Endodermal cell (in vitro differentiated cells): ENCODE data around the gene LSM3. TPM values are rescaled to one million over a fixed set of nuclear protein-coding genes. Genes with fewer than 3 reads are reported as not detected.

Source experiments
- DNase-seq: peaks from one replicate; pipeline ENCODE4 v3.0.0-alpha.2; 2017
- H3K27ac ChIP-seq: 2 replicates; pipeline ENCODE4 v1.5.1; 2013; ENCODE audit warnings: mild to moderate bottlenecking, low read depth, low read length, moderate library complexity
- H3K27me3 ChIP-seq: 2 replicates; pipeline ENCODE4 v1.6.1; 2013; ENCODE audit warnings: mild to moderate bottlenecking, low read length, moderate library complexity; ENCODE audit not compliant: insufficient read depth, control insufficient read depth, poor library complexity, severe bottlenecking
- H3K36me3 ChIP-seq: 2 replicates; pipeline ENCODE4 v1.7.0; 2013; ENCODE audit warnings: mild to moderate bottlenecking, low read length, moderate library complexity; ENCODE audit not compliant: control insufficient read depth, insufficient read depth
- H3K4me1 ChIP-seq: one replicate; pipeline ENCODE4 v1.7.0; 2013; ENCODE audit warnings: low read length; ENCODE audit not compliant: control insufficient read depth, insufficient read depth
- H3K4me3 ChIP-seq: 2 replicates; pipeline ENCODE4 v1.5.1; 2013; ENCODE audit warnings: mild to moderate bottlenecking, low read length, moderate library complexity
- H3K9ac ChIP-seq: 2 replicates; pipeline ENCODE4 v1.6.1; 2013; ENCODE audit warnings: mild to moderate bottlenecking, low read length, moderate library complexity; ENCODE audit not compliant: poor library complexity, severe bottlenecking; ENCODE audit errors: extremely low read depth
- H3K9me3 ChIP-seq: 2 replicates; pipeline ENCODE4 v1.6.1; 2013; ENCODE audit warnings: mild to moderate bottlenecking, low read length, moderate library complexity; ENCODE audit not compliant: control insufficient read depth
- H3K27ac Mint-ChIP-seq: 2 replicates; pipeline ENCODE4 v1.8.0; 2020; ENCODE audit warnings: mixed read lengths
- H3K27me3 Mint-ChIP-seq: 2 replicates; pipeline ENCODE4 v1.8.0; 2021; ENCODE audit warnings: mild to moderate bottlenecking, mixed read lengths; ENCODE audit not compliant: insufficient read depth
- H3K36me3 Mint-ChIP-seq: 2 replicates; pipeline ENCODE4 v1.8.0; 2020; ENCODE audit warnings: low read depth, mixed read lengths
- H3K4me1 Mint-ChIP-seq: 2 replicates; pipeline ENCODE4 v1.8.0; 2020; ENCODE audit warnings: mixed read lengths
- H3K4me3 Mint-ChIP-seq: 2 replicates; pipeline ENCODE4 v1.8.0; 2020; ENCODE audit warnings: mild to moderate bottlenecking, moderate library complexity, mixed read lengths
- H3K9me3 Mint-ChIP-seq: 2 replicates; pipeline ENCODE4 v1.8.0; 2020; ENCODE audit warnings: mild to moderate bottlenecking, mixed read lengths
- CTCF ChIP-seq: fragments of 200-600 bp; sonication (generic); conservative IDR thresholded peaks from 2 replicates; pipeline ENCODE4 v1.5.0; 2021; ENCODE audit warnings: antibody characterized with exemption, mild to moderate bottlenecking
- WGBS, 2 experiments: methylation state at CpG; one replicate each; pipeline versions ENCODE4 v1.1.5 to v1.1.7; 2013; ENCODE audit warnings: missing lambda C conversion rate in 2 of 2, mixed read lengths in 1 of 2; ENCODE audit not compliant: insufficient coverage in 1 of 2, insufficient read length in 1 of 2; 5-methylcytosine and 5-hydroxymethylcytosine counted together
- total RNA-seq, 2 donors: library from RNA; stranded (reverse); fragmentation: NEBNext Ultra II Directional in 1 of 2; extraction: Animal tissue kit (Norgen Biotek cat#: 25700) in 1 of 2; gene quantifications; 2 replicates in 1 of 2; 3 replicates in 1 of 2; pipeline ENCODE4 v1.2.1, GENCODE V29; 2021

The LSM3 gene
- total RNA-seq, 2 donors from 2014 or later = 18.1 to 19.7 TPM

GRCh38 chr3:14156201-14156600 is 22.4 kb upstream of the LSM3 start:
- H3K4me1 Mint-ChIP-seq = peaks cover 11% of the 10 kb centered on the region
- Histone ChIP-seq H3K4me1 (no peaks in the 10 kb centered on the region), H3K9me3 (peaks cover 8% of the 10 kb centered on the region), H3K36me3 (peaks cover 85% of the 10 kb centered on the region), H3K4me3 (no peak overlapping the region), H3K27ac (no peak overlapping the region), H3K9ac (no peak overlapping the region), H3K27me3 (no peaks in the 10 kb centered on the region)
- H3K4me3 Mint-ChIP-seq = no peak overlapping the region
- no peaks in the 10 kb centered on the region for H3K27me3 Mint-ChIP-seq
- H3K27ac Mint-ChIP-seq = no peak overlapping the region
- 95 to 98% methylated on average over 7 of the region's 7 CpGs for WGBS, 2 experiments
- TF ChIP-seq CTCF = no peak
- no peak for DNase-seq
- peaks cover 6% of the 10 kb centered on the region for H3K9me3 Mint-ChIP-seq
- peaks cover 82% of the 10 kb centered on the region for H3K36me3 Mint-ChIP-seq

GRCh38 chr3:14156843-14157561 is 21.6 kb upstream of the LSM3 start:
- DNase-seq = no peak
- Mint-ChIP-seq H3K27ac (no peak overlapping the region), H3K4me3 (no peak overlapping the region), H3K9me3 (peaks cover 14% of the 10 kb centered on the region), H3K36me3 (peaks cover 86% of the 10 kb centered on the region), H3K4me1 (peaks cover 11% of the 10 kb centered on the region), H3K27me3 (no peaks in the 10 kb centered on the region)
- H3K9me3 ChIP-seq = peaks cover 16% of the 10 kb centered on the region
- no peak overlapping the region for H3K9ac ChIP-seq
- no peak overlapping the region for H3K4me3 ChIP-seq
- 93 to 99% methylated on average over 8 to 13 of the region's 13 CpGs for whole genome bisulfite sequencing, 2 experiments
- peaks cover 86% of the 10 kb centered on the region for H3K36me3 ChIP-seq
- no peak for TF ChIP-seq CTCF
- H3K4me1 ChIP-seq = no peaks in the 10 kb centered on the region
- H3K27ac ChIP-seq = no peak overlapping the region
- H3K27me3 ChIP-seq = no peaks in the 10 kb centered on the region

- H3K4me3 ChIP-seq = no peak overlapping the region
- Mint-ChIP-seq H3K4me3 (no peak overlapping the region), H3K27ac (no peak overlapping the region), H3K9me3 (peaks cover 22% of the 10 kb centered on the region), H3K36me3 (peaks cover 90% of the 10 kb centered on the region), H3K27me3 (no peaks in the 10 kb centered on the region), H3K4me1 (peaks cover 4% of the 10 kb centered on the region)
- no peak overlapping the region for H3K9ac ChIP-seq
- H3K27me3 ChIP-seq = no peaks in the 10 kb centered on the region
- no peak overlapping the region for H3K27ac ChIP-seq
- H3K4me1 ChIP-seq = no peaks in the 10 kb centered on the region
- DNase-seq = no peak
- TF ChIP-seq CTCF = no peak
- peaks cover 26% of the 10 kb centered on the region for H3K9me3 ChIP-seq
- 94 to 97% methylated on average over 5 to 9 of the region's 9 CpGs for WGBS, 2 experiments
- peaks cover 86% of the 10 kb centered on the region for H3K36me3 ChIP-seq
These were observed 20.7 kb upstream of the LSM3 start for GRCh38 chr3:14157951-14158350.
